Activated T-cell treated with anti-CD3 and anti-CD28 coated beads, Interleukin-2, amount 50 U/mL, for 4 hours (primary cell): ENCODE results near the gene HOMER1. TPM values are rescaled to one million over a fixed set of nuclear protein-coding genes. Genes with fewer than 3 reads are reported as not detected.
"Not testable (repeated sequence)": the region's sequence is repeated elsewhere in the genome, so short reads cannot be mapped to it uniquely, and the experiment has no call there.

Source experiments
- ATAC-seq, 2 donors: fragments of 200-7000 bp; cut with Tn5 transposase; one replicate each; pipeline ENCODE4 v1.10.0; 2021
- DNase-seq: peaks from one replicate; pipeline ENCODE4 v3.0.0-alpha.2; 2020
- H3K27me3 Mint-ChIP-seq: one replicate; pipeline ENCODE4 v1.8.0; 2021; ENCODE audit warnings: low read depth, mixed read lengths
- H3K36me3 Mint-ChIP-seq: one replicate; pipeline ENCODE4 v1.8.0; 2022; ENCODE audit warnings: mixed read lengths; ENCODE audit not compliant: insufficient read depth
- H3K4me1 Mint-ChIP-seq: one replicate; pipeline ENCODE4 v1.8.0; 2021; ENCODE audit warnings: low read depth, mixed read lengths
- H3K4me3 Mint-ChIP-seq: one replicate; pipeline ENCODE4 v1.8.0; 2021; ENCODE audit warnings: mild to moderate bottlenecking, moderate library complexity, mixed read lengths
- H3K9me3 Mint-ChIP-seq: one replicate; pipeline ENCODE4 v1.8.0; 2021; ENCODE audit warnings: mixed read lengths
- total RNA-seq, 3 donors: library from RNA; stranded (reverse); gene quantifications; one replicate each; pipeline ENCODE4 v1.2.1, GENCODE V29; 2021

The HOMER1 gene
- total RNA-seq, 3 donors from 2014 or later, result 12.1 to 16.7 (median 14.9) TPM

GRCh38 chr5:79396265-79396664, 117.7 kb downstream of the HOMER1 start:
- Mint-ChIP-seq H3K4me1 (no peaks in the 10 kb centered on the region), H3K9me3 (no peaks in the 10 kb centered on the region), H3K36me3 (peaks cover 7% of the 10 kb centered on the region), H3K4me3 (no peak overlapping the region), H3K27me3 (no peaks in the 10 kb centered on the region)
- ATAC-seq, result no peak
- DNase-seq, result no peak

GRCh38 chr5:79395296-79395695, 118.6 kb downstream of the HOMER1 start:
- peaks cover 4% of the 10 kb centered on the region for H3K36me3 Mint-ChIP-seq
- ATAC-seq (no peak), DNase-seq (no peak)
- no peaks in the 10 kb centered on the region for H3K9me3 Mint-ChIP-seq
- H3K4me1 Mint-ChIP-seq, result no peaks in the 10 kb centered on the region
- no peaks in the 10 kb centered on the region for H3K27me3 Mint-ChIP-seq
- no peak overlapping the region for H3K4me3 Mint-ChIP-seq

- H3K9me3 Mint-ChIP-seq, result no peaks in the 10 kb centered on the region
- H3K4me1 Mint-ChIP-seq, result no peaks in the 10 kb centered on the region
- peaks cover 4% of the 10 kb centered on the region for H3K36me3 Mint-ChIP-seq
- DNase-seq, result no peak
- ATAC-seq, result no peak
- H3K4me3 Mint-ChIP-seq, result no peak overlapping the region
- no peaks in the 10 kb centered on the region for H3K27me3 Mint-ChIP-seq
These were observed 121.2 kb downstream of the HOMER1 start for GRCh38 chr5:79392776-79393175.

DNA sequence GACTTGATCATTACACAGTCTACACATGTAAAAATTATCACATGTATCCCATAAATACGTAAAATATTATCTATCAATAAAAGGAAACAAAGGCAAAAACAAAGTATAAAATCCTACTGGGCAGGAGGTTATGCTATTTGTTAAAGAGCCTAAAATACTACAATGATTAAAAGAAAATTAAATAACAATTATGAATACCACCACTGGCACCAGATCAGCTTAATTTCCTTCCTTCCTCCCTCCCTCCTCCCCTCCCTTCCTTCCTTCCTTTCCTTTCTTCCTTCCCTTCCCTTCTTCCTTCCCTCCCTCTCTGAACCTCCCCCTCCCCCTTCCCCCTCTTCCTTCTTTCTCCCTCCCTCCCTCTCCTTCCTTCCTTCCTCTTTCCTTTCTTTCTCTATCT, 127.3 kb downstream of the HOMER1 start:
- H3K27me3 Mint-ChIP-seq, result no peaks in the 10 kb centered on the region
- DNase-seq (no peak), ATAC-seq (no peak)

GRCh38 chr5:79385126-79385525, 128.8 kb downstream of the HOMER1 start:
- peaks cover 11% of the 10 kb centered on the region for H3K36me3 Mint-ChIP-seq
- not testable (repeated sequence) for ATAC-seq, DNase-seq, H3K4me1 Mint-ChIP-seq, H3K4me3 Mint-ChIP-seq, H3K27me3 Mint-ChIP-seq
- peaks cover 31% of the 10 kb centered on the region for H3K9me3 Mint-ChIP-seq

More for the DNA sequence above, 127.3 kb downstream of the HOMER1 start:
- H3K9me3 Mint-ChIP-seq, result peaks cover 23% of the 10 kb centered on the region
- H3K4me1 Mint-ChIP-seq, result no peaks in the 10 kb centered on the region
- H3K36me3 Mint-ChIP-seq, result peaks cover 7% of the 10 kb centered on the region
- no peak overlapping the region for H3K4me3 Mint-ChIP-seq

DNA sequence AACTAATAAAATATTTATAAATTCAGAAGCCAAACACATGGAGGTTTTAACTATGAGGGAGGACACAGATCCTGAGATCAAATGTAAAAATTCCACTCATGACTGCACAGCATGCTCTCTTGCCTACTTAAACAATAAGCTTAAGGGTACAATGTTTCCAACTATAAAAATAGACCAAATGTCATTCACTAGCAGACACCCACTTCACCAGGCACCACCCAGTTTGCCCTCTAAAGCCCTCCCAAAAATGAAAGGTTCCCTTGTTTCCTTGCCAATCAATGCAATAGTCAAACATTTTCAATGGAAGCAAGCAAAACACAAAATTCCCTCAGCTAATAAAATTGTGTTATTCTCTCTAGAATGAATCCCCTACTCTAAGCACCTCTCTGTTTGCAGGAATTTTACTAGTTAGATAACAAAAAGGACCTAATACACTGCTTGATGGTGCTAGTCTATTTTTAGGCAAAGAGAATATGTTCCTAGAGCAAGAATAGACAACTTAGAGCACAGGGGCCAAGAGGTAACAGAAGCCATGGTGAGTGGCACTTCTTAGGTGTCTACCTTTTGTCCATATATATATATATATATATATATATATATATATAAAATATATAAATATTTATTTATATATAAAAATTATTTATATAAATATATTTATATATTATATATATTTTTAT, 135.3 kb downstream of the HOMER1 start:
- DNase-seq, result no peak
- ATAC-seq, result no peak
- H3K9me3 Mint-ChIP-seq, result peaks cover 27% of the 10 kb centered on the region
- no peaks in the 10 kb centered on the region for H3K4me1 Mint-ChIP-seq
- H3K27me3 Mint-ChIP-seq, result no peaks in the 10 kb centered on the region
- H3K4me3 Mint-ChIP-seq, result no peak overlapping the region
- peaks cover 11% of the 10 kb centered on the region for H3K36me3 Mint-ChIP-seq

DNA sequence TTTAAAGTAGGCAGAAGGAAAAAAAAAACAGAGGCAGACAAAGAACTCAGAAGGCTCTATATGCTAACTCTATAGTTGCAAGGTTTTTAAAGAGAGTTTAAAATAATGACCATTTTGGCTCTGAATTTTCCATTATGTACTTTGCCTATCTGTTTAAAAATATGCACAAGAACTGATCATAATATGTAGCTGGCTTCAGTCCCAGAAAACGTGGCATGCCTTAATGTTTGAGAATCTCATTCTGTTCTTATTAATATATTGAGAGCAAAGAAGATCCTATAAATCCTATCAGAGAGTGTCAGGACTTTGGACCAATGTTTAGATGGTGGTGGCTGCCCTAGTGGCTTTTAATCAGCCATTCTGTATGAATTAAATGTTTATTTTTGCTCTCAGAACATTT, 156.5 kb downstream of the HOMER1 start:
- ATAC-seq (no peak), DNase-seq (no peak)
- Mint-ChIP-seq H3K27me3 (peaks cover 7% of the 10 kb centered on the region), H3K4me3 (no peak overlapping the region), H3K4me1 (no peaks in the 10 kb centered on the region), H3K36me3 (no peaks in the 10 kb centered on the region), H3K9me3 (no peaks in the 10 kb centered on the region)

DNA sequence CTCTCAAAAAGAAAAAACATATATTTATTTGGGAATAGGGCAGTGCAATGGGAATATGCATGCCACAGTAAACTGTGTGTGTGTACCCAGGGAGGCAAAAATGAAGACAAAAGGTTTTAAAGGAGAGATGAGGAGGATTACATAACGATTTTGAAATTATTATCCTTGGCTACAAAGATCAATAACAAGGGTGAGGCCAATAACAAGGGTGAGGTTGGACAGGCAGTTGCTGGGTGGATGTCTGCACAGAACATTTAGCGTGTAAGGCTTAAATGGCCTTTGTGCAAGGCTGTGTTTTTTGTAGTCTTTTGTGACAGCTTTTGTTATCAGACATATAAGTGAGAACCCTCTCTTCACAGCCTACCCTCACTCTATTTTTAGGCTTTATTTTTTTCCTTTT, 164.1 kb downstream of the HOMER1 start:
- H3K4me3 Mint-ChIP-seq, result no peak overlapping the region
- DNase-seq (no peak), ATAC-seq (no peak)
- H3K4me1 Mint-ChIP-seq, result no peaks in the 10 kb centered on the region
- H3K27me3 Mint-ChIP-seq, result no peaks in the 10 kb centered on the region
- H3K9me3 Mint-ChIP-seq, result no peaks in the 10 kb centered on the region
- H3K36me3 Mint-ChIP-seq, result no peaks in the 10 kb centered on the region

DNA sequence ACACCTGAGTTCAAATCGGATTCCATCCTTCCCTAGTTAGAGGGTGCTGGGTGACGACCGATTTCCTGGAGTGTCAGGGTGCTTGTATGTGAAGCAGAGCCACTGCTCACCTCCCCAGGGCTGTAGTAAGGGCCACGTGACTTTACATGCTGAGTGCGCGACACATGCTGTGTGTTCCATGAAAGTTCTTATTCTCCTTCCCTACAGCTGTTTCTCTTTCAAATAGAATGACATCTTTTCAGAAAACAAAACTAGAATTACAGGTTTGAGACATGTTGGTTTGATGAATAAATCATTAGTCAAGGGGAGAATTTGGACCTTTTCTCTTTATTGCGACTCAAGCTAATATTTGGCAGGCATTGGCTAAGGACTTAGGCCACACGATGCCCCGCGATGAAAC, 164.9 kb downstream of the HOMER1 start:
- no peak overlapping the region for H3K4me3 Mint-ChIP-seq
- ATAC-seq (no peak), DNase-seq (no peak)
- H3K36me3 Mint-ChIP-seq, result no peaks in the 10 kb centered on the region
- H3K4me1 Mint-ChIP-seq, result no peaks in the 10 kb centered on the region
- H3K27me3 Mint-ChIP-seq, result no peaks in the 10 kb centered on the region
- no peaks in the 10 kb centered on the region for H3K9me3 Mint-ChIP-seq

GRCh38 chr5:79346420-79346824, 167.5 kb downstream of the HOMER1 start:
- ATAC-seq, result no peak
- H3K9me3 Mint-ChIP-seq, result no peaks in the 10 kb centered on the region
- no peak for DNase-seq
- H3K4me3 Mint-ChIP-seq, result no peak overlapping the region
- peaks cover 7% of the 10 kb centered on the region for H3K27me3 Mint-ChIP-seq
- no peaks in the 10 kb centered on the region for H3K36me3 Mint-ChIP-seq
- no peaks in the 10 kb centered on the region for H3K4me1 Mint-ChIP-seq

GRCh38 chr5:79333852-79334557, 179.9 kb downstream of the HOMER1 start:
- DNase-seq, result no peak
- Mint-ChIP-seq H3K36me3 (peaks cover 4% of the 10 kb centered on the region), H3K27me3 (peaks cover 22% of the 10 kb centered on the region), H3K4me3 (no peak overlapping the region), H3K4me1 (no peaks in the 10 kb centered on the region), H3K9me3 (peaks cover 6% of the 10 kb centered on the region)
- no peak for ATAC-seq

GRCh38 chr5:79330071-79330470, 183.9 kb downstream of the HOMER1 start:
- peaks cover 7% of the 10 kb centered on the region for H3K36me3 Mint-ChIP-seq
- ATAC-seq (no peak), DNase-seq (no peak)
- no peaks in the 10 kb centered on the region for H3K9me3 Mint-ChIP-seq
- H3K4me1 Mint-ChIP-seq, result no peaks in the 10 kb centered on the region
- H3K27me3 Mint-ChIP-seq, result peaks cover 20% of the 10 kb centered on the region
- no peak overlapping the region for H3K4me3 Mint-ChIP-seq

GRCh38 chr5:79329453-79329852, 184.5 kb downstream of the HOMER1 start:
- no peaks in the 10 kb centered on the region for H3K4me1 Mint-ChIP-seq
- peaks cover 19% of the 10 kb centered on the region for H3K27me3 Mint-ChIP-seq
- ATAC-seq (no peak), DNase-seq (no peak)
- no peak overlapping the region for H3K4me3 Mint-ChIP-seq
- peaks cover 7% of the 10 kb centered on the region for H3K36me3 Mint-ChIP-seq
- H3K9me3 Mint-ChIP-seq, result no peaks in the 10 kb centered on the region
